Stimulated activated CD8-positive, alpha-beta memory T cell treated with anti-CD3 and anti-CD28 coated beads, Interleukin-2, amount 100 ng/mL, for 48 hours (primary cell): ENCODE results near the gene PARP12.
A peak's percentile ranks its signal among the peaks of the same experiment; 100 is the strongest.
"Not testable (repeated sequence)": the region's sequence is repeated elsewhere in the genome, so short reads cannot be mapped to it uniquely, and the experiment has no call there.

Experiments
- DNase-seq, 2 donors: peaks; one replicate each; pipeline ENCODE4 v3.0.0-alpha.2; 2020; ENCODE audit warnings: low read depth in 2 of 2

Gene PARP12, protein sequence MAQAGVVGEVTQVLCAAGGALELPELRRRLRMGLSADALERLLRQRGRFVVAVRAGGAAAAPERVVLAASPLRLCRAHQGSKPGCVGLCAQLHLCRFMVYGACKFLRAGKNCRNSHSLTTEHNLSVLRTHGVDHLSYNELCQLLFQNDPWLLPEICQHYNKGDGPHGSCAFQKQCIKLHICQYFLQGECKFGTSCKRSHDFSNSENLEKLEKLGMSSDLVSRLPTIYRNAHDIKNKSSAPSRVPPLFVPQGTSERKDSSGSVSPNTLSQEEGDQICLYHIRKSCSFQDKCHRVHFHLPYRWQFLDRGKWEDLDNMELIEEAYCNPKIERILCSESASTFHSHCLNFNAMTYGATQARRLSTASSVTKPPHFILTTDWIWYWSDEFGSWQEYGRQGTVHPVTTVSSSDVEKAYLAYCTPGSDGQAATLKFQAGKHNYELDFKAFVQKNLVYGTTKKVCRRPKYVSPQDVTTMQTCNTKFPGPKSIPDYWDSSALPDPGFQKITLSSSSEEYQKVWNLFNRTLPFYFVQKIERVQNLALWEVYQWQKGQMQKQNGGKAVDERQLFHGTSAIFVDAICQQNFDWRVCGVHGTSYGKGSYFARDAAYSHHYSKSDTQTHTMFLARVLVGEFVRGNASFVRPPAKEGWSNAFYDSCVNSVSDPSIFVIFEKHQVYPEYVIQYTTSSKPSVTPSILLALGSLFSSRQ

DNA sequence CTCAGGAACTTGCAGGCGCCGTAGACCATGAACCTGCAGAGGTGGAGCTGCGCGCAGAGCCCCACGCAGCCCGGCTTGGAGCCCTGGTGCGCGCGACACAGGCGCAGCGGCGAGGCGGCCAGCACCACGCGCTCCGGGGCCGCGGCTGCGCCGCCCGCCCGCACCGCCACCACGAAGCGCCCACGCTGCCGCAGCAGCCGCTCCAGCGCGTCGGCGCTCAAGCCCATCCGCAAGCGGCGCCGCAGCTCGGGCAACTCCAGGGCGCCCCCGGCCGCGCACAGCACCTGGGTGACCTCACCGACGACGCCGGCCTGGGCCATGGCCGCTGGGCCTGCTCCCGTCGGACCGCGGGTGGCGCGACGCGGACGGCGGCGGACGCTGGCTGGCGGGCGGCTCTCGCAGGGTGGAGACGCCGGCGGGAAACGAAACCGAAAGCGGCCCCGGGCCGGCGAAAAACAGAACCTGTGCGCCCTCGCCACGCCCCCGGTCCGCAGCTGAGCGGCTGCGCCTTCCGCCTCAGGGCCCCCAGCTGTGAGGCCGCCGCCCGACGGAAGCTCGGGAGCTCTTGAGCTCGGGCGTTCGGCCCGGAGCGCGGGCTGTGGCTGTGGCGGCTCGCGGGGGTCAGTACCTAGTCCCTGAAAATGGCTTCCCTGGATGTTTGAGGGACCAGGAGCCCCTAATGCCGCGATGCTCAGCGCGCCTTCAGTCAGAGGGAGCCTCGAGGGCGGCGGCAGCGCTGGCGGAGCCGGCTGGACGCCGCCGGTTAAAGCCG is at the start of gene PARP12:
PARP12 (minus strand) TSS at position 424 of the 772 bp plus-strand sequence; CDS start at position 320, 104 bp downstream.
- peak; percentile 81 to 84 for DNase-seq

DNA sequence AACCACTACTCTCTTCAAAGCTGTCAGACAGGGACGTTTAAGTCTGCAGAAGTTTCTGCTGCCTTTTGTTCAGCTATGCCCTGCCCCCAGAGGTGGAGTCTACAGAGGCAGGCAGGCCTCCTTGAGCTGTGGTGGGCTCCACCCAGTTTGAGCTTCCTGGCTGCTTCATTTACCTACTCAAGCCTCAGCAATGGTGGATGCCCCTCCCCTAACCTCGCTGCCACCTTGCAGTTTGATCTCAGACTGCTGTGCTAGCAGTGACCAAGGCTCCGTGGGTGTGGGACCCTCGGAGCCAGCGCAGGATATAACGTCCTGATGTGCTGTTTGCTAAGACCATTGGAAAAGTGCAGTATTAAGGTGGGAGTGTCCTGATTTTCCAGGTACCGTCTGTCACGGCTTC is 46.0 kb upstream of the PARP12 start:
- not testable (repeated sequence) for DNase-seq

DNA sequence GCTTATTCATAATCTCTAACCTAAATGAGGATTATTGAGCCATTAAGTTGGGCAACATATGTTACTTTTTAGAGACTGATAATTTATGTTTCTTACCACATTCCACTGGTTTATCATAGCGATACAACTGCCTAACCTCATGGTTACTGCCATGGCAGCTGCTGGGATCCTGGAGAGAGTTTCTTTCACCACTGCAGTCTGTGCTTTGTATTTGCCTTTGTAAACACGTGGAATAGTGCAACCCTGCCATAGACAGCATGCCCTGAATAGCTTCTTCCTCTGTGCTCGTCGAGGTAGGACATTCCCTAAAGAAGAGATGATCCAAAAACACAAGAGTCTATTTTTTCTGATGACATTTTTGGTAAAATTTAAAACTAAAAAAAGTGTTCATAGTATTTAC is 33.7 kb upstream of the PARP12 start:
- DNase-seq: no peak

DNA sequence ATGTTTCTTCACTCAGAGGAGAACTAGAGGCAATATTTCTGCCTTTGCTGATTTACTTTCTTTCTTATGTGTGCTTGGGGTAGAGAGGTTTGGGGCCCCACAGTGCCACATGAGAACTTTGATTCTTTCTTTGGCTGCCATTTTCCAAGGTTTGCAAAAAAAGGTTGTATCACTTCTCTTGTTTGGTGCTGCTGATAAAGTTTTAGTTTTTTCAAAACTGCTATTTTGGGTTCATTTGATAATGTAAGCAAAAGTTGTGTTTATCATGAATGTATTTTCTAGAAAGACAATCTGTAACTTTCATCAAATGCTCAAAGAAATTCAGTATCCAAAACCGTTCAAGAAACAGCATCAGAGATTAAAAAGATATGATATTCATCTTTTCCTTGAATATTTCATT is 30.6 kb upstream of the PARP12 start:
- no peak for DNase-seq

DNA sequence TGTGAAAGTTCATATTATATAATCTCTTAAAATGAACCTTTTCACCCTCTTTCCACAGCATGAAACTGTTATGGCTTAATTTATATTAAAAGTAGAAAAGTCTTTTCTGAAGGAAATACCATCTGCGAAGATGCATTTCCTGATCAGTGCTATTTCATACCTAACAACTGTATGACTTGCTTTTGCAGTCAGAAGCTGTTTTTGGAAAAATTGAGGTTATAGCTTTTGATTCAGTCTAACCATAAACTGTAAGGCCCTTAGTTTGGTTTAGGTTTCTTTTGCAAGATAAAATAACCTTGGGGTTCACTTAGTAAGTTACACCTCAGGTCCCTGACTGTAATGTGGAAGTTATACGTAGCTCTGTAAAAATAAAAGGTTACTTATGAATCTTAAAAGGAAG is 22.7 kb upstream of the PARP12 start:
- no peak for DNase-seq

DNA sequence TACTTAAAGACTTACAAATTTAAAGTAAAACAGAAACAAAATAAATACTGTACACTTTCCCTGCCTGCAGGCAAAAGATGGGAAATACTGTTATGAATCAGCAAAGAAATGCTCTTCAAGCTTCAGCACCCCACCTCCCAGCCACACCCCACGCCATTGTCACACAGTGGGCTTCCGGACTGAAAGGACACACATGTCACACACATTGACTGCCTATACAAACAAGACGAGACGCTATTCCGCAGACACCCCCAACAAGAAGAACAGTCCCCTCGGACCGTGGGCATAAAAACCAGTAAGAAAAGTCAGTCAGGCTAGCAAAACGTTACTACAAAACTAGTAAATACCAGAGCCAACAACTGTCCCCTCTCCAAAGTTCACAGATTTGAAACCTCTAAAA is 22.2 kb upstream of the PARP12 start:
- DNase-seq: peak in 1 of 2 donors; percentile 28

DNA sequence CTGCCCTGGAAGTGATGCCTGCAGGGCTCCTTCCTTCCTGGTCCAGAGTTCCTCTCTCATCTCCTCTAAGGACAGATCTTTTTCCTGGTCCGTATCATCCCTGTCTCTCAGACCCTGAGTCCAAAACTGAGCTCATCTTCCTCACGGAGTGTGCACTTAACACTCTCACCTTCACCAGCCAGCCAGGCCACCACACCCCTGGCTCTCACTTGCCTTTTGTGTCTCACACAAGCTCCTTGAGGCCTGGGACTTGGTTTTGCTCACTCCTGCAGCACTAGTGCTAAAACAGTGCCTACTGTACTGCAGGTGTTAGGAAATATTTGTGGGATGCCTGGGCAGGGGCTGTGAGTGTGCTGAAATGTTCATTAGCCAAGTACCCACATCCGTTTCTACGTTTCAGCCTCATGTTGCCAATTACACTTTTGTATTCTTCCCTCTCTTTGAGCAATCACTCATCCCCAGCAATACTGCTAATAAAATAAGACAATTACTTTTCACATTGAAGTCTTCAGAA is 21.4 kb upstream of the PARP12 start:
- DNase-seq: no peak

DNA sequence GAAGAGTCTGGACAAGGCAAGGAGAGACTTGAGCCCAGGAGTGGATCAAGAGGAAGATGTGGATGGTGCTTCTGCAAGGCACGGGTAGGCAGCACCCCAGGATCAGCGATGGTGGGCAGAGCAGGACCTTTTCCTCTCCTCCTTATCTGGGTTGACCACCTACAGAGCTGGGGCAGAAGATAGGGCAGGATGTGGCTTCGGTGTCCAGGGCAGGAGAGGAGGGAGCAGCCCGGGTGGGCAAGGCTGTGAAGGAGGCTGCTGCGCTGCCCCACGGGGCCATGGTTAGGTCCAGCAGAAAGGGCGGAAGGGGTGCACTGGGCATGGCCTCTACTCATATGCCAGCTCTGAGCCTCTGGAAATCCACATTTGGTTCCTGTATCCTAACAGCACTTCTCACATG is 20.0 kb upstream of the PARP12 start:
- DNase-seq: no peak

DNA sequence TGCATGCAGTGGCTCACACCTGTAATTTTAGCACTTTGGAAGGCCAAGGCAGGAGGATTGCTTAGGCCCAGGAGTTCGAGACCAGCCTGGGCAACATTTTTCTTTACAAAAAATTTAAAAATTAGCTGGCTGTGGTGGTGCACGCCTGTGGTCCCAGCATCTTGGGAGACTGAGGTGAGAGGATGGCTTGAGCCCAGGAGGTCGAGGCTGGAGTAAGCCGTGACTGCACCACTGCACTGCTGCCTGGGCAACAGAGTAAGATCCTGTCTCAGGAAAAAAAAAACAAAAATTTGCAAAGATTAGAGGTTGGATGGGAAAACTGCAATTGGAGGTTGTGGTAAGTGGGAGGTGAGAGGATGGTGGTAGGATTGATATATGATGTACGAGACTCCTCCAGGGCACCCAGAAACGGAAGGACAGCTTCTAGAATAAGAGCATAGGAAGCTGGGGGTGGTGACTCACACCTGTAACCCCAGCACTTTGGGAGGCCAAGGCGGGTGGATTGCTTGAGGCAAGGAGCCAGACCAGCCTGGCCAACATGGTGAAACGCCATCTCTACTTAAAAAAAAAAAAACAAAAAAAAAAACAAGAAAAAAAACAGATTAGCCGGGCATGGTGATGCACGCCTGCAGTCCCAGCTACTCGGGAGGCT is 19.1 kb upstream of the PARP12 start:
- no peak for DNase-seq

DNA sequence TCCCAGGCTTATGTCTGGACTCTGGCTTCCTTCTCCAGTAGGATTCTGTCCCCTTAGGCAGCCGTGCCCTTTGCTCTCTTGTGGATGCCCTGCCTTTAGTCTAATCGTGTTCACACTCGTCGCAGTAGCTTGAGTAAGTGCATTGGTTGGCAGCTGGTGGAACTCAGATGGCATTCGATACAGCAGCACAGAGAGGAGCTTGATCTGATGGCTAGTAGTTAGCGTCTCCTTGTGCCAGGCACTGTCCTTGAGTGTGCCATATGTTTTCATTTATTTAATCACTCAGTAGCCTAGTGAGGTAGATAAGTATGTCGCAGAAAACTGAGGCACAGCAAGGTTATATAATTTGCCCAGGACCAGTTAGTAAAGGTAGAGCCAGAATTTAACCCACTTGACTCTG is 18.2 kb upstream of the PARP12 start:
- no peak for DNase-seq

DNA sequence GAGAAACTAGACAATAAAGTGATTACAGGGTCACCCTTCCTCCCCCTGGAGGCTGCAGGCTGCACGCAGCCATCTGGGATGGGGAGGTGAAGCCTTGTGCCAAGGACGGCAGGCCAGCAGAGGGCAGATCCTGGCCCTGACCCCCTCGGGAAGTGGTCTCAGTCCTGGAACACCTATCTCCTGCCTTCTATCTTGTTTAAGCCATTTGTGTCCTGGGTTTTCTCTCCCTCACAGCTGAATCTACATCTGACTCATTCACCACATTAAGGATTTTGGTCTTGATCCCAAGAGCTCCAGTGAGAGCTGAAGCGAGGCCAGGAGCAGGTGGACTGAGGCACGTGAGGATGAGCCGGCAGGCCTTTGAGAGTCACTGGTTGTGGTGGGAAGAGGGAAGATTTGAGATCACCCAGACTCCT is 16.4 kb upstream of the PARP12 start:
- no peak for DNase-seq

DNA sequence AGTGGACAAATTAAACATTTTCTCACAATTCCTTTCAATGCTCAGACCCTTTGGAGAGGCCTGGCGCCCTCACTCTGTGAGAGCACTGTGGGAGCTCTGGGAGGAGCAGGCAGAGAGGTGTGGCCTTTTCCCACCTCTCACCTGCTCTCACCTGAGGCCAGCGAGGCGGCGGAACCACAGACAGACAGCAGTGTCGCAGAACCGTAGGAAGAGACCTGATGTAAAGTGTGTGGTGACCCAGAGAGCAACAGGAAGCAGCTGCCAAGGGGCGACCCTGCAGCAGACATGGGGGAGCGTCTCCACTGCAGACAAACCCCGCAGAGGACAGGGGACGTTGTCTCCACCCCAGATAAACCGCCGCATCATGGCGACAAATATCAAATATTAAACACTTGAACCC is 15.6 kb upstream of the PARP12 start:
- DNase-seq: no peak

DNA sequence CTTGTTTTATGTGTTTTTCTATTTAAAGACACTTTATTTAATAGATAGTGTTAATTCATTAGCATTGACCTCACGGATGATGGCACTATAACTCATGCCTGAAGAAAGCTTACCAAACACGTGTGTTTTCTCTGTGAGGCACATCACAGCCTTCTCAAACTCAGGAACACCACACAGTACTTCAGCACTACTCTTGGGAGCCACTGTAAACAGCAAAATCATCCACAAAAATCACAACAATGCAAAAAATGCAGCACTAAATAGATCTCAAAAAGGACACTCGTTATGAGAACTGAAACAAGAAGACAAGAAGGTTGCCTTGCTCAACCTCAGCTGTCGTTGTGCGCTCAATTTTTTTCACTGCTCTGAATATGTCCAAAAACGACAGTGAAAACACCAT is 12.0 kb upstream of the PARP12 start:
- no peak for DNase-seq

DNA sequence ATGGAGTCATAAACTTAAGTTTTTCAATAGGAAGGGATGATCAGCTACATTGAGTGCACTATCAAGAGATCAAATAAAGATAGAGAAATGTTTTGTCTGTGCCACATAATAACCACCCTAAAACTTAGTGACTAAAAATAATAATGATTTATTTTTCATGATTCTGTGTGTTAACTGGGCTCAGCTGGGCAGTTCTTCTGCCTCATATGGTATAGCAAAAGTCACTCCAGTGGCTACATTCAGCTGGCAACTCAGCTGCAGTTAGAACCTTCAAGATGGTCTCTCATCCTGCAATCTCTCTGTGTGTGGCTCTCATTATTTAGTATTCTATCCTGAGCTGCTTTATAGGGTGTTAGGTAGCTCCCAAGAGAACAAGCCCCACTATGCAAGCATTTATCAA is 7.8 kb upstream of the PARP12 start:
- no peak for DNase-seq

DNA sequence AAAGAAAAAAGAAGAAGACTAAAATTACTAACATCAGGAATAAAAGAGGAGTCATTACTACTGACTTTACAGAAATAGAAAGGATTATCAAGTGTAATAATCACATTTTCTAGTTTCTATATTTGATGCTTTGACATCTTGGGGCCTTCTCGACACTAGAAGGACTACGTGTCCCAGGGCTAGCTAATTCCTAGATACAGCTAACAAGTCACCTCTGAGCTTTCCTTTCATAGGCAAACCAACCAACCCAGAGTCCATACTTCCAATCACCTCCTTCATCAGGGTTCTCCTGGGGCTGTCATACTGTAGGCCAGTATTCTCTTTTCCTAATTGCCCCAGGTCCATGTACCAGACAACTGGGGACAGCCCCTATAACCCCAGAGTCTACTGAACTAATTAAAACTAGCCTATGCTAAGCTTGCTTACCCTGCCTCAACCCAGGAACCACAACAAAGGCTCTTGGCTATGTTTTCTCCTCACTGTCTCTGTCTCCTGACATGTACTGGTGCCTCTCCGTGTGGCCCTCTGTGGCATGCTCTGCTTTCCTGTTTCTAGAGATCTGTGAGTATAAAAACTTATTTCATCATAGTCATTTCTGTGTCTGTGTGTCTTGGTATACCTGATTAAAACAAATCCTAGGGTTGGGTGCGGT is 6.7 kb upstream of the PARP12 start:
- no peak for DNase-seq

DNA sequence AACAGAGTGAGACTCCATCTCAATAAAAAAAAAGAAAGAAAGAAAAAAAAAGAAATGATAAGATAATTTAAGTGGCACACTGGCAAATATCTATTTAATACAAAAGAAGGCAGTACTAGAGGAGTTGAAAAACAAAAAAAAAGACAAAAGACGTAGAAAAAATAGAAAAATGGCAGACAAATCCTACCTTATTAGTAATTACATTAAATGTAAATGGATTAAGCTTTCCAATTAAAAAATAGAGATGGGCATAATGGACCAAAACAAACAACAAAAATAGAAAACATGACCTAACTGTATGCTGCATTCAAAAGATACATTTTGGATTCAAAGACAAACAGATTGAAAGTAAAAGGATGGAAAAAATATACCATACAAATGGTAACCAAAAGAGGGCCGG is 5.3 kb upstream of the PARP12 start:
- no peak for DNase-seq

DNA sequence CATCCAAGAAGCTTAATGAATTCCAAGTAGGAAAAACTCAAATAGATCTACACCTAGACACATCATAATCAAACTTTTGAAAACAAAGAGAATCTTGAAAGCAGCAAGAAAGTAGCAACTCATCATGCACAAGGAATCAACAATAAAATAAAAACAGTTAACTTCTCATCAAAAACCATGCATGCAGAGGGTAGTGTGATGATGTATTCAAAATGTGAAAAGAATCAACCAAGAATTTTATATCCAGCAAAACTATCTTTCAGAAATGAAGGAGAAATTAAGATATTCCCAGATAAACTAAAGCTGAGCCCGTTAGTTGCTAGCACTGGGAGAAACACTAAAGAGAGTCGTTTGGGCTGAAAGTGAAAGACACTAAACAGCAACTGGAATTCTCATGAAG is 4.3 kb upstream of the PARP12 start:
- DNase-seq: no peak

DNA sequence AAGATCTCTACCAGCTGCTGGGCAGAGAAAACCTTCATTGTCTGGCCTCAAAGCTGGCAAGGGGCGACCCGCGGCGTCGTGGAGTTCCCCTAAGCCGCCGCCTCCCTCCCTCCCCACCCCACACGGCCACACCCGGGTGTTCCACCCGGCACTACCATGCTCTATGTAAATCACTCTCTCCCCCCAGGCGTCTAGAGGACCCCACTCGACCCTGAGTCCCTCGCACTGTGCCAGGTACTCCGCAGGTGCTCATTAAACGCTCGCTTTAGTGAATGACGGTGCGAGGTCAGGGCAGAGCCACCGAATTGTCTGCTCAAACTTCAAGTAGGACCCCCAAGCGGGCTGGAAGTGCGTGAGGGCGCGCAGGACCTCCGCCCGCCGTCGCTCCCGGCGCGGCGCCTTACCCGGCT is 628 bp downstream of the PARP12 start:
- DNase-seq: no peak

DNA sequence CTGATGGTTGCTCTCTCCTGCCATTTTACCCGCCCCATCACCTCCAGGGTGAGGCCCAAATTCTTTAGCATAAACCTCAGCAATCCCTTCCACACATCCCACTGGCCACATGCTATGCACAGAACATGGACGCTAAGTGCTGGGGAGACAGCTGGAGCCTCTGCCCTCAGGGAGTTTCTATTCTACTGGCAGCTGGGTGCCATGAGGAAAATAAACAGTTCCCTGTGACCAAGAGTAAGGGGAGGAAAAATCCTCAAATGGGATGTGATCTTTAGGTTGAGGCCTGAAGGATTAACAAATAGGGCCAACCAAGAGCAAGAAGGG is 1.2 kb downstream of the PARP12 start:
- no peak for DNase-seq

DNA sequence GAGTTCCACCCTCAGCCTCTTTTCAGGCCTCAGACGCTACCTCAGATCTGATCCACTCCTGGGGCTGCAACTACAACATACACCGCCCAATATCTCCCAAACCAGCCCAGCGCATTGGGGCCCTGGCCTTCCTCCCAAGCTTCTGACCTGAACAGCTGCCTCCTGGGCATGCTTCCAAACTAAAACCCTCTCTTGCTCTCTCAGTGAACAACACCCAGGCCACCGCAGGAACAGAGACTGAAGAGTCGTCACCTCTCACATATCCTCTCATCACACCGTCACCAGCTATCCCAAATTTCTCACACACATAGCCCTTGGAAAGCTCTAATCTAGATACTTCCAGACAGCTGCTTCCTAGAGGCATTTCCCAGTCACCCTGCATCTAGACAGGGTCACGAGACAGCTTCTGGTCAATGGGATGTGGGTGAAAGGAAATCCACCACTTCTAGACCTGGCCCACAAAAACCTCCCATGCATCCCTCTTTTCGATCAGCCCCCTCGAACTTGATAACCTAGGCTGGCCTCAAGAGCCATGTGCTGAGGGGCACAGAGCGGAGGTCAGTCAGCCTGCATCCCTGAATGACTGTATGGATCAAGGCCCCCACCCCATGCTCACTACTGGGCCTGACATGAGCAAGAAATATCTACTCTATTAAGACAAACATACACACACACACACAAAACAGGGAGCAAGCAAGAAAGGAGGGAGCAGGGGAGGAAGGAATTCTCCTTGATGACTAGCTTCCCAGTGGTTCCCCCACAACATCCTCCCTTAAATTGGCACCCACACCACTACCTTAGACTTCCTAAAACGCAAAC is 1.8 kb downstream of the PARP12 start:
- DNase-seq: no peak

DNA sequence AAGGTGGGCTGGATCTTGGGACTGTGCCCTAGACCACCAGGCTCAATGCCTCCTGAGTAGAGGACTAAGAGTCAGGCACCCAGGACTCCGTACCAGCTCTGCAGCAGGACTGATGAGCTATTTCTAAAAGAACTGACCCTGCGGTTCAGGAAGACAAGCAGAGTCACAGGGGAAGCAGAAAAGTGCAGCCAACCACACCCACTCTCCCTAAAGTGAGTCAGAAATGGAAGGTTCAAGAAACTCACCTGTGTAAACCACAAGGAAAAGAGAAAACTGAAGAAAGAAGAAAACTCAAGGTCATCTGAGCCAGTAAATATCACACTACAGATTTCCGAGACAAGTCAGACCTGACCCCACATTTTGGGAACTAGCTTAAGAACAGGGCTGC is 2.5 kb downstream of the PARP12 start:
- DNase-seq: no peak
